HEK293T (cell line): ENCODE measurements around the gene NAT10.

Experiments used
- BHLHE40 ChIP-seq: fragments of 450-650 bp; IDR thresholded peaks from 2 replicates; pipeline ENCODE4 v1.6.1; 2016; ENCODE audit warnings: mild to moderate bottlenecking, moderate library complexity, borderline replicate concordance
- FOXK2 ChIP-seq: fragments of 450-650 bp; IDR thresholded peaks from 2 replicates; pipeline ENCODE4 v1.6.1; 2016; ENCODE audit warnings: mild to moderate bottlenecking
- HDGF ChIP-seq: fragments of 450-650 bp; IDR thresholded peaks from 2 replicates; pipeline ENCODE4 v1.6.1; 2017; ENCODE audit warnings: antibody characterized with exemption, borderline replicate concordance
- NFRKB ChIP-seq: fragments of 450-650 bp; IDR thresholded peaks from 2 replicates; pipeline ENCODE4 v1.6.1; 2016; ENCODE audit warnings: mild to moderate bottlenecking, moderate library complexity
- SP1 ChIP-seq: fragments of 450-650 bp; IDR thresholded peaks from 2 replicates; pipeline ENCODE4 v1.6.1; 2017
- SUZ12 ChIP-seq: fragments of 450-650 bp; IDR thresholded peaks from 2 replicates; pipeline ENCODE4 v1.6.1; 2016; ENCODE audit warnings: mild to moderate bottlenecking
- TARDBP ChIP-seq: fragments of 450-650 bp; IDR thresholded peaks from 2 replicates; pipeline ENCODE4 v1.6.1; 2016
- TF ChIP-seq, protein P1 (sequence below): fragments of 450-650 bp; IDR thresholded peaks from 2 replicates; pipeline ENCODE4 v1.6.1; 2016

DNA sequence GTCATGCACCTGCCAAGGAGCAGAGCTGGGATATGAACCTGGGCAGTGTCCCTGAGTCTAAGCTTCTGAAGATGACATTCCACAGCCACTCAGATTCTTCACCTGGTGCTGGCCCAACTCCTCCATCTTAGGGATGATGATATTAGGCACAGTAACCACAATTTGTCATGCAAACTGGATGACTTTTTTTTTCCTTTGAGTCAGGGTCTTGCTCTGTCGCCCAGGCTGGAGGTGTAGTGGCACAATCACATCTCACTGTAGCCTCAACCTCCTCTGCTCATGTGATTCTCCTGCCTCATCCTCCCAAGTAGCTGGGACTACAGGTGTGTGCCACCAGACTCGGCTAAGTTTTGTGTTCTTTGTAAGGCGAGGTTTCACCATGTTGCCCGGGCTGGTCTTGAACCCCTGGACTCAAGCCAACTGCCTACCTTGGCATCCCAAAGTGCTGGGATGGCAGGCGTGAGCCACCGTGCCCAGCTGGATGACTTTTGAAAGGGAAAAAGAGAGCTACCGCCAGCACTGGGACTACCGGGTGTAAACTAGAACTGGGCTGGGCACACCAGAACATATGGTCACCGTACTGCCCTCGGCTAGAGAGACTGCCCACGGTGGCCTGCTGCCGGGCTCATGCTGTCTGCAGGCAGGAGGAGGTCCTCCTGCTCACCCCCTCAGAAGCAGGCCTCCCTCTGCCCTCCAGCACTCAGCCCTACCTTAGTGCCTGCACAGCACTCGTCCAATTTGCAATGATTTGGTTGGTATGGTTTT is 77.7 kb downstream of the NAT10 start:
- TF ChIP-seq NFRKB (no peak), SUZ12 (no peak), BHLHE40 (no peak), TARDBP (no peak), SP1 (no peak), FOXK2 (no peak), HDGF (no peak)
- TF ChIP-seq, protein P1, sequence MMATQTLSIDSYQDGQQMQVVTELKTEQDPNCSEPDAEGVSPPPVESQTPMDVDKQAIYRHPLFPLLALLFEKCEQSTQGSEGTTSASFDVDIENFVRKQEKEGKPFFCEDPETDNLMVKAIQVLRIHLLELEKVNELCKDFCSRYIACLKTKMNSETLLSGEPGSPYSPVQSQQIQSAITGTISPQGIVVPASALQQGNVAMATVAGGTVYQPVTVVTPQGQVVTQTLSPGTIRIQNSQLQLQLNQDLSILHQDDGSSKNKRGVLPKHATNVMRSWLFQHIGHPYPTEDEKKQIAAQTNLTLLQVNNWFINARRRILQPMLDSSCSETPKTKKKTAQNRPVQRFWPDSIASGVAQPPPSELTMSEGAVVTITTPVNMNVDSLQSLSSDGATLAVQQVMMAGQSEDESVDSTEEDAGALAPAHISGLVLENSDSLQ = no peak
